Activated CD8-positive, alpha-beta memory T cell treated with anti-CD3 and anti-CD28 coated beads for 36 hours (primary cell): ENCODE measurements around the gene POLR1A. TPM values are rescaled to one million over a fixed set of nuclear protein-coding genes. Genes with fewer than 3 reads are reported as not detected.

ENCODE experiments used
- CTCF ChIA-PET: fragments of 350-600 bp; sonication (Branson Sonifier 250); formaldehyde crosslinking; loops from one replicate; lab custom pipeline; 2021; ENCODE audit warnings: antibody characterized with exemption; lab: Charles Lee
- POLR2A ChIA-PET: fragments of 350-600 bp; sonication (Branson Sonifier 250); formaldehyde crosslinking; loops from one replicate; lab custom pipeline; 2021; ENCODE audit warnings: antibody characterized with exemption; lab: Charles Lee
- total RNA-seq, 2 experiments: library from RNA; stranded (reverse); gene quantifications; one replicate each; pipeline ENCODE4 v1.2.3, GENCODE V29; 2021

Gene POLR1A
- 10 to 100 TPM; 61.2 to 64.7 TPM for total RNA-seq

DNA sequence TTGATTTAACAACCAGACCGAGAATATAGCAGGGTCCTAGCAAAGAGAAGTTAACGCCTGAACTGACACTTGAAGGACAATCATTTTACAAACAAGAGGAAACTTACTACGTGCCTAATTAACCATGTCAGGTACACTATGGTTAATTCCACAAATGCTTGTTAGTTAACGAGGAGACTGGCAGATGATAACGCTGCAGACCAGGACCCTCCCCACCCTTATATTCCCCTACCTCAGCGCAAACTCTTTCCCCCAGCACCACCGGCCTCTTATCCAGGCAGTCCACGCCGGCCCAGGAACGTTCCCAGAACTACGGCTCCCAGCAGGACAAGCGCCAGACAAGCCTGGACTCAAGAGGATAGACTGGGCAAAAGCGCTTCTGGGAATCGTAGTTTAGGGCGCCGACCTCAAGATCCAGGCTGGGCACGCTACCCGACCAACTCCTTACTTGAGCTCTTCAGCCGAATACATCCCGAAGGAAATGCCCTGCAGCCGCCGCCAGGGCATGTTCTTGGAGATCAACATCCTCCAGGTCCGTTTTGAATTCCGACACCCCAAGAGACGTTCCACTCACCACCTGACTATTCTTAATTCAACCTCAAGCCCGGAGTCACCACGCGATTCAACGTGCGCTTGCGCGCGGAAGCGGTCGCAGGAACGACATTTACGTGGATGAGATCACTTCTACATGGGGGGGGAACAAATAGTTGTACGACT lies at the start of gene POLR1A:
Gene POLR1A (minus strand): TSS at position 635 of the 717 bp plus-strand sequence. CDS start 110 bp downstream, at position 525.
- ChIA-PET CTCF (interaction anchor here (0.6 to 1.8 kb wide), 4 partner anchors 25 to 511 kb away, joined by 3 to 6 read pairs (median 4); no protein-coding TSS in a partner anchor), POLR2A (interaction anchor here (0.8 to 1.1 kb wide), 7 partner anchors 9 to 398 kb away, joined by 3 to 5 read pairs (median 3); partner anchors contain the start of gene KDM3A)

DNA sequence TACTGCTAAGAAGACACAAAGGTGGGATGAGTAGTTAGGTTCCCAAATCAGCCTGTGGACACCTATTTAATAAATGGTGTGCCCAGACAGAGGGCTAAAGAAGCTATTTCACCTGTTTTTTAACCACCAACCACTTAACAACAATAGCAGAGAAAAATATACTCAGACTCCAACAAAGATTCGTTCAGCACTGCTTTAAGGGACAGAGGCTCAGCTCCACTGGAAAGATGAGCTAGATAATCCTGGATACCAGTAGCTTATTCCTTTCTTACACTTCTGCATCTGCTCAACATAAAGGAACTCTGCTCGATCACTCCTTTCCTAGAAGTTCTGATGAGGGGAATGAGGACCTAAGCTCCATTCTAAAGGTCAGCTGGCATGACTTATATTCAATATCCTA lies 44.8 kb upstream of the POLR1A start:
- POLR2A ChIA-PET = no interaction called here

DNA sequence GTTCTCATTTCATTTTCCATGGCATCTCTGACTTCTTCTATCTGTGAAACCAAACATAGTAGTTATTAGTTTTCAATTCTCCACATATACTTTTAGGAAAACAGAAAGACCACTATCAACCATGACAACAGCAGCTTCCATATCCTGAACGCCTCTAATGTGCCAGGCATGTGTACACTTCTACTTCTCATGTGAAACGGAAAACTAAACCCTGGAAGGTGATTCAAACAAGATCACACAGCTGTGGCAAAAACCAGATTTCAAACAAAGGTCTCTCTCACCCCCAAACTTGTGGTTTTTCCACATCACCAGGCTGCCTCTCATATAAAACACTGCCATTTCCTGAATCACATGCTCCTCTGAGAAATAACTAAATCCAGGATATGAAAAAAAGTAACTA lies 42.1 kb upstream of the POLR1A start:
- CTCF ChIA-PET = no interaction called here
- POLR2A ChIA-PET = no interaction called here

More for the DNA sequence above, 44.8 kb upstream of the POLR1A start:
- CTCF ChIA-PET = interaction anchor here (1.3 kb wide), 1 partner anchor 26 kb away, joined by 3 read pairs; no protein-coding TSS in a partner anchor

DNA sequence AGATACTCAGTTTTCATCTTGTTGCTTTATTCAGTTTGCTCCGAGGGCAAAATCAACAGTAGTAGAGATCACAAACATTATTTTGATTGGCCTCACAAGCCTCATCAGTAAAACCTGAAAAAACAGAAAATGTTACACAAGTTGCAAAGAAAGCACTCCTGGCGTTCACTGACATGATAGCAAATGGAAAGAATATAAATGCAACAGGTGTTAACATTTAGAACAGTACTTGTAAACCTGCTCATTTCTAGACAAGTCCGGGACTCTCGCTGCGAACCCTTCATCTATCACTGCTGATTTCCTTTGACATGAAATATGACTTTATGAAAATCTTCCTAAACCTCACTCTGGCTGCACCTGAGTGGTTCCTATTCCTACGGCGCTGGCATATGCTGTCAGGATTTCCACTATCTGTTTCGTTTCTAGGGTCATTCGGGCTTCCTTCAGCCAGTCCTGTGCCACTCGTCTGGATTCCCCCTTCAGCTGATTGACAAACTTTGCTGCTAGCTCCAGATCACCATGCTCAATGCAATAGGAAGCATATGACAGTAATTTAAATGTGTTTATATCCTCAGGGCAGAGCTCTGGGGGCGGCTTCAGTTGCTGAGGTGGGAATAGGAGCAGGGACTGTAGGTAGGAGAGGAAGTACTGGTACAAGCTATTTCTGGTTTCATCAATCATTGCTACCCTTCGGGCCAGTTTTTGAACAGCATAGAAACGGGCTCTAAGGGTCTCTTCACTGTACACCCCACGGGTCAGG lies 38.4 kb upstream of the POLR1A start:
- CTCF ChIA-PET = interaction anchor here (0.6 kb wide), 1 partner anchor 13 kb away, joined by 3 read pairs; no protein-coding TSS in a partner anchor
- POLR2A ChIA-PET = interaction anchor here (1.2 kb wide), 1 partner anchor 15 kb away, joined by 3 read pairs; no protein-coding TSS in a partner anchor

DNA sequence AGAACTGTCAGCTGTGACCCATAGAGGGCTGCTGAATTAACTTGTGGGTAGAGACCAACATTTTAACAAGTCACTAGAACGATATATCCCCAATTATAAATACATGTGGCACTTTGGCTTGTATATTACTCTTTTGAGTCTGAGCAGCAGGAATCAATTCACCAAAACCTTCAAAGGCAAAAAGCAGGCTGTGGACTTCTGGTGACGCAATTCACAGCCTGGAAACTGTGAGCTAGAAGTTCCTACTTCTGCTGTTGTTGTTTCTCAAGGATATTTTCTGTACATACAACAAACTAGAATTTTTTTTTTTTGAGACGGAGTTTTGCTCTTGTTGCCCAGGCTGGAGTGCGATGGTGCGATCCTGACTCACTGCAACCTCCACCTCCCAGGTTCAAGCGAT lies 37.6 kb upstream of the POLR1A start:
- ChIA-PET POLR2A (interaction anchor here (1.2 kb wide), 1 partner anchor 14 kb away, joined by 3 read pairs; no protein-coding TSS in a partner anchor), CTCF (no interaction called here)

DNA sequence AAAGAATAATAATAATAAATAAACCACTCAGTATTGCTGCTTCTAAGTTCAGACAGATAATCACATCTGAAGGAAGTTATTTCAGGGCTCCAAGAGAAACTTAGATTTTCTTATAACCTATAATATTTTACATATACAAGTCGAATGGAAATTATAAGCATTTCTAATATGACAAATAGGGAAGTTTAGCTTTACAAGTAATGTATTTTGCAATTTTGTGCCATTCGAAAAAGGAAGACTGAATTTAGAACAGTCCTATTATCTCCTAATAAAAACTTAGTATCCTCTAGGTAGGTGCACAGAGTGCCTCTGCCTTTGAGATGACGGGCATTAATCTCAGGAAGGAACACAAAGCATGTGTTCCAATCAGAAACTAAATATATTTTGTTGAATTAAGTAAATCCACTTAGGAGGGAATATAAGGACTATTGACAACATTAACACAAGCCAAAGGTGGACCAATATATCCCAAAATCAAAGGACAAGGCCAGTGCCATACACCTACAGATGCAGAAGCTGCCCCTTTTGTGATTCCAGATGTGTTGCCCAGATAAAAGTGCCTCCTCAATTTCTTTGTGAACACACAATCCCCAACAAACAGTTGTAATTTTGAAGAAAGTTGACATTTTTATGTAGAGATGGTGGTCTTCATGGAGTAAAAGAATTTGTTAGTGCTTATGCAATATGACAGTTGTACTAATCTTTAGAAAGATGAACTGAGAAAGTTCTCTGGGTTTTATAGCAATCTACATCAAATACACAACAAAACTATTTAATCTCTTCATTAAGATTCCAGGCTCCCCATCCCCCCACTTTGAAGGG lies 37.0 kb upstream of the POLR1A start:
- ChIA-PET CTCF (no interaction called here), POLR2A (no interaction called here)

DNA sequence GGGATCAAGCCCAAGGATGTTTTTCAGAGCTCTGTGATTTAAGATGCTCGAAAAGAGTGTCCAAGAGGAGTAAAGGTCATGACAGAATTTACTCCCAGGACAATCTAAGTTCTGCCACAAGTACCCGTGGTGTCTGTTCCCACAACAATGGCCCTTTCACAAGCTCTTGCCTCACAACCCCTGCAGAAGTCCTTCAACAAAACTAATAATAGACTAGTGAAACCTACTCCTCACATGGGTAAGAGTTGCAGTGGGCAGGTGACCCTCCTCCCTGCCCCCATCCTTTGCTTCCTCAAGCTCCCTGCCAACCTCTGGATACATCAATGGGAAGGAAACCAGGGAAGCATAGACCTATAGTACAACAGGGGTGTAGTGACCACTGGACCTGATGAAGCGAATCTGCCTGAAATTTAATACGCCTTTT lies 35.3 kb upstream of the POLR1A start:
- ChIA-PET POLR2A (no interaction called here), CTCF (no interaction called here)

DNA sequence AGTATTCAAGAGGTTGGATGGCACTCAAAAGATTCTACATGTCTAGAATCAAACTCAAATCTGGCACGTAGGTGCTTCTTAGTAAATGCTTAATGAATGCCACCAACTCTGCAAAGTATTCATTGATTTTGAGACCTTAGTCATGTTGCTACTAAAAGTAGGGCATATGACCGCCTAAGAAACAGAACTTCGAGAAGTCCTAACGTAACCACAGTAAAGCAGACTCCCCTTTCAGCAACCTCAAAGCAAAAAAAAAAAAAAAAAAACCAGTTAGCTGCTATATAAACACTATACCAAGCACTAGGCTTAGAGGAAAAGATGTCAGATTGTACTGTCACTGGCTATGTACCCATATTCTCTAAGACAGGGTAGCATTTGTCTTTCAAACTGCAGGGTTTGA lies 34.3 kb upstream of the POLR1A start:
- CTCF ChIA-PET = no interaction called here
- POLR2A ChIA-PET = interaction anchor here (0.6 kb wide), 3 partner anchors 13 to 601 kb away, joined by 3 to 6 read pairs (median 3); partner anchors contain the start of gene MAT2A

DNA sequence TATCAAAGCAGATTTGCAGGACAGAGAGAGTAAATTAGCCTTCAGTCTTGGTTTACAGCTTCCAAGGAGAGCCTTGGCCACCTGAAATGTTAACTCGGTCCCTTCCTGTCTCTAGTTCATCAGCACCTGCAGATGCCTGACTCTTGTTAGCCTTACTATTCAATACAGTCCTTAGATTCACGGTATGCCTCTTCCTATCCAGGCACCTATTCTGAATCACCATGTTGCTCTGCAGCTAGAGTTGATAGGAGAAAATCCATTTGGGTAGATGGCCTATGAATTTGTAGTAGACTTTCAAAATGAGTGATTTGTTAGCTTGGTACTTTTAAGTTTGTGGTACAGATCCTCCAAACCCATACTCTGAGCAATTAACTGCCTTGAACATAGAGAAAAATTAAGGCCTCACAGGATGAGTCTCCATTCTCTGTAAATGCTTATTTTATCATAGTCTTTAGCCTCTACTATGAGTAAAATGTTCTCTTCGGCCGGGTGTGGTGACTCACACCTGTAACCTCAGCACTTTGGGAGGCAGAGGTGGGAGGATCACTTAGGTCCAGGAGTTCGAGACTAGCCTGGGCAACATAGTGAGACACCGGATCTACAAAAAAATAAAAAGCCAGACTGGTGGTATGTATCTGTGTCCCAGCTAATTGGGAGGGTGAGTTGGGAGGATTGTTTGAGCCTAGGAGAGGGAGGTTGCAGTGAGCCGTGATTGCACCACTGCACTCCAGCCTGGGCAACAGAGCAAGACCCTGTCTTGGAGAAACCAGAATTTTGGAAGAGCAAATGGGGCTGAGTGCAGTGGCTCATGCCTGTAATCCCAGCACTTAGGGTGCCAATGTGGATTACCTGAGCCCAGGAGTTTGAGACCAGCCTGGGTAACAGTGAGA lies 33.3 kb upstream of the POLR1A start:
- POLR2A ChIA-PET = interaction anchor here (0.8 to 1.4 kb wide), 2 partner anchors 22 to 304 kb away, joined by 3 to 4 read pairs; no protein-coding TSS in a partner anchor
- CTCF ChIA-PET = no interaction called here

DNA sequence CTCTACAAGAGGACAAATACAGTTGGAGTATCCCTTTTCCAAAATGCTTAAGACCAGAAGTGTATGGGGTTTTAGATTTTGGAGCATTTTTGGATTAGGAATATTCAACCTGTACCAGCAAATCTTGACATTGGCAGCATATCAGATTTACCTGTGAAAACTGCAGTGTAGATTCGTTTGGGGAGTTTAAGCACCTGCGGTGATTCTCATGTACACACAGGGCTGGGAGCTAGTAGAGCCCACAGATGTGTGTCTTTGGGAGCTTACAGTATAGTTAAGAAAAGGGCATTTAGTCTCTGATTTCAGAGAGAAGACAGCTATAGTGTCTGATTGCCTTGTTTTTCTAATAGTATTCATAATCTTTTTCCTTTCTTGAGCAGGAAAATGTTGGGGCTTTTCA lies 30.5 kb upstream of the POLR1A start:
- CTCF ChIA-PET = no interaction called here
- POLR2A ChIA-PET = no interaction called here

DNA sequence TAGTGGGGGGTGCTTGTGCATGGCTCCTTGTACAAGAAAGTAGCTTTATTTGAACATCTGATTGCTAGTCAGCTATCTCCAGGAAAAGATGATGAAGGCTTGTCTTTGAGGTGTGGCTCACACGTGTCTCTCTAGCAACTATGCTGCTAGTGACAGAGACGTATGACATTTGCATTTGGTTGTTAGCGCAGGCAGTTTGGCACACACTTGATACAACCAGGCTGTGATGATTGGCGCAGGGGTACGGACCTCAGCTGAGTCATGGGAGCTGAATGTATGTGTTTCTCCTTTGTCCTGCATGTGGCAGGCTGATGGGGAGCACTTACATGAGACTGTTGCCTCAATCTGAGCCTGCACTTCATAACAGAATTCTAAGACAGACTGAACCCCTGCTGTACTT lies 30.0 kb upstream of the POLR1A start:
- CTCF ChIA-PET = no interaction called here
- POLR2A ChIA-PET = no interaction called here

DNA sequence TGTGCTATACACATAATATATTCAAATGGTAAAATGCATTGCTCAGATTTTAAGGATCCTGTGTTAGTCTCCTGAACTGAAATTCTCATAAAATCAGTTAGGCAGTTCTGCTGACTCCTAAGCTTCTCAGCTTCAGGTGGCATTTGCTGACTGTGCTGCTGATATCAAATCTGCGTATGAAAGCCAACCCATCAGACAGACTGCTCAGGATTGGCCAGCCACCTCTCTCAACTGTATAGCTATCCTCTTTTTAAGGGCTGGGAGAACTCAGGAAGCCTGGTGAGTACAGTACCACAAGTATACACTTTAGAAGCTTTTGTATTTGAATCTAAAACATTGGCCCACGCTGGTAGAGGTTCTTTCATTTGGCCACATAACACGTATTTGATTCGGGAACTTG lies 29.0 kb upstream of the POLR1A start:
- POLR2A ChIA-PET = no interaction called here
- CTCF ChIA-PET = no interaction called here

DNA sequence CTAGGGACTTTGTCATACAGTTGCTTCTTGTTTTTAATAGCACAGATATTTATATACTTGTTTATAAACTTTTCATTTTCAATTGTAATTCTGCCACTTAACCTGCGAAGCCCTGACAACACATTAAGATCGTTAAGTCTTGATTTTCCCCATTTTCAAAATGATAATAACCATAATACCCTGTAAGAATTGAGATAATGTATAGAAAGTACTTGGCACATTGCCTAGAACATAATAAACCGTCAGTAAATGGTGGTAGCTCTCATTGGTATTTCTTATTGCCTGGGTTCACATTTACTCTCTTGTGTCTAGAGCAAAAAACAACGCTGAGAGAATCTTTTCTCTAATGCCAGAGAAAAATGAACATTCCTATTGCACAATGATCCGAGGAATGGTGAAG lies 19.0 kb upstream of the POLR1A start:
- ChIA-PET POLR2A (no interaction called here), CTCF (no interaction called here)

DNA sequence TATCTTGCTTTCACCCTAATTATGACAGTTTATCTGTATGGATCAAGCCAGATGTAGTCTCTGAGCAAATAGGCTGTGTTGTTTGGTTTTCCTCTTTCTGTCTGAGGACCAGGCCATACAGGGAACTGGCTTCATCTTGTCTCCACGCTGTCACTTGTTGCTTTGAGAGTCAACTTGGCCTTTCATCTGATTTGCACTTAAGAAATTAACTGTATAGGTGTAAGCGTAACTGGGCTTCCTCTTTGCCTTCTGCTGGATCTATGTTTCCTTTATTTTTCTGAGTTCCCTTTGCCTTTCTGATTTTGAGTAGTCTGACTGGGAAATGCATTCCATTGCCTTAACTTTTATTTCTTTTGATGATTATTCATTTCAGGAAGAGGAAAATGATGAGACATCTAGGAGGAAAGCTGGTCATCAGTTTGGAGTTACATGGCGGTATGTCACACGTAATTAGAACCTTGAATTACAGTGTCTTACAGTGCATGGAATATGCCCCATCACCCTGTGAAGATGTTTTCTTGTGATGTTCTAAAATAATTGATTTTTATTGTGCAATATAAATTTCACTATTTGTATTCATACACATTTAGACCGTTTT lies 17.7 kb upstream of the POLR1A start:
- POLR2A ChIA-PET = no interaction called here
- CTCF ChIA-PET = no interaction called here

DNA sequence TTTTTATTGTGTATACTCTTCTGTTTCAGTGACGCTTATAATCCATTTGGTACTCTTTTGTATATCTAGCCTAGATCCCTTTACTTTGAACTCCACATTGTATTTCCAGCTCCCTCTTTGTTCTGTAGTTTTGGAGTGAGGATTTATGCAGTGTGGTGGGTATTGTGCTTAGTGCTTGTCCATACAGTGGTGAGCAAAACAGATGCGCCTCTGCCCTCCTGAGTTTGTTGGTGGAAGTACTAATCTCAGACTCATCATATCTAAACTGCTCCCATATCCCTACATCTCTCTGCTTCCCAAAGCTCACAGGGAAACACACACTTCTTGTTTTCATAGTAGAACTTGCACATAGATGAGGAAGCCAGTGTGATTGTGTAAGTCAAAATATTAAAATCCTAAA lies 12.4 kb upstream of the POLR1A start:
- CTCF ChIA-PET = interaction anchor here (1.1 kb wide), 1 partner anchor 38 kb away, joined by 4 read pairs; no protein-coding TSS in a partner anchor
- POLR2A ChIA-PET = no interaction called here

DNA sequence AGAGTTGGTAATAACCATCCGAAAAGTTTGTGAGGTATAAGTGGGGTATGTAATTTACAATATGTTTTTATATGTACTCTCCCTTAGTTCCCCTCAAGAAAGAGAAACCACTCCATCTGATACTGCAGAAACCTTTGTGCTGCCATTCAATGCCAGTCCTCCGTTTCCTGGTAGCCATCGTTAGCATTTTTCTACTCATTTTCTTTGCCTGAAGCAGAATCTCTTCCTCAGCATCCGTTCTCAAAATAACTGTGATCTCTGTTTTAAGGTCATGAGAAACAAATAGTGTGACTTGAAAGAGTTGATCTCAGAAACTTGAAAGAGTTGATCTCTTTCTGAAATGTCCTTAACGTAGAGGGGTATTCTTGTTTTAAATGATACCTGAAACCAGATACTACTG lies 1.3 kb upstream of the POLR1A start:
- ChIA-PET POLR2A (interaction anchor here (0.5 to 1.3 kb wide), 3 partner anchors 108 to 568 kb away, joined by 3 to 4 read pairs (median 3); partner anchors contain the start of gene MAT2A), CTCF (interaction anchor here (1.6 kb wide), 1 partner anchor 513 kb away, joined by 3 read pairs; no protein-coding TSS in a partner anchor)
